Measurements from ENCODE around the gene USP20. TPM values are rescaled to one million over a fixed set of nuclear protein-coding genes. Genes with fewer than 3 reads are reported as not detected.

Gene USP20
- total RNA-seq, 4 donors from 2014 or later = 15.8 to 36.3 (median 22.6) TPM

- Histone ChIP-seq H3K9me3 (no peaks in the 10 kb centered on the region), H3K4me3 (no peak overlapping the region), H3K4me1 (peaks cover 0 to 36% (median 26%) of the 10 kb centered on the region in 4 donors), H3K27ac (peak overlapping the region; percentile 2 to 91 (median 58)), H3K36me3 (peaks cover 0 to 14% (median 0%) of the 10 kb centered on the region in 3 donors), H3K27me3 (no peaks in the 10 kb centered on the region)
- no peak for DNase-seq
- TF ChIP-seq POLR2A (IDR thresholded peaks at IDR 0.05) = no peak
- no peak for TF ChIP-seq CTCF (IDR thresholded peaks at IDR 0.05)
Observed at GRCh38 chr9:129891569-129891968, 56.3 kb downstream of the USP20 start.

- Histone ChIP-seq H3K9me3 (no peaks in the 10 kb centered on the region), H3K27me3 (no peaks in the 10 kb centered on the region), H3K4me1 (peaks cover 0 to 31% (median 19%) of the 10 kb centered on the region in 4 donors), H3K36me3 (peaks cover 0 to 22% (median 0%) of the 10 kb centered on the region in 3 donors), H3K4me3 (no peak overlapping the region), H3K27ac (peak overlapping the region in 3 of 4 donors; percentile 22 to 91 (median 30))
- no peak for TF ChIP-seq CTCF (IDR thresholded peaks at IDR 0.05)
- no peak for TF ChIP-seq POLR2A (IDR thresholded peaks at IDR 0.05)
- DNase-seq = no peak
Observed at GRCh38 chr9:129894120-129894823, 59.0 kb downstream of the USP20 start.

GRCh38 chr9:129895376-129896268 lies 60.4 kb downstream of the USP20 start:
- H3K4me3 ChIP-seq = no peak overlapping the region
- TF ChIP-seq POLR2A (IDR thresholded peaks at IDR 0.05) = no peak
- no peak for TF ChIP-seq CTCF (IDR thresholded peaks at IDR 0.05)
- no peaks in the 10 kb centered on the region for H3K27me3 ChIP-seq
- H3K27ac ChIP-seq = peak overlapping the region in 1 of 4 donors; percentile 91
- H3K36me3 ChIP-seq = peaks cover 0 to 36% (median 0%) of the 10 kb centered on the region in 3 donors
- DNase-seq = no peak
- H3K9me3 ChIP-seq = no peaks in the 10 kb centered on the region
- H3K4me1 ChIP-seq = peaks cover 0 to 20% (median 11%) of the 10 kb centered on the region in 4 donors

GRCh38 chr9:129897263-129897662 lies 62.0 kb downstream of the USP20 start:
- no peak overlapping the region for H3K4me3 ChIP-seq
- H3K36me3 ChIP-seq = peaks cover 0 to 44% (median 0%) of the 10 kb centered on the region in 3 donors
- no peak for DNase-seq

More at GRCh38 chr9:129897263-129897662, 62.0 kb downstream of the USP20 start:
- Histone ChIP-seq H3K27me3 (no peaks in the 10 kb centered on the region), H3K27ac (no peak overlapping the region), H3K4me1 (peaks cover 0 to 7% (median 3%) of the 10 kb centered on the region in 4 donors), H3K9me3 (no peaks in the 10 kb centered on the region)
- no peak for TF ChIP-seq CTCF (IDR thresholded peaks at IDR 0.05)
- TF ChIP-seq POLR2A (IDR thresholded peaks at IDR 0.05) = no peak

Measured in Peyer's patch (tissue), 4 donors.